Heart right ventricle (tissue), 16 donors: ENCODE data around the gene PSKH1. TPM values are rescaled to one million over a fixed set of nuclear protein-coding genes. Genes with fewer than 3 reads are reported as not detected.

Experiments
- ATAC-seq, 8 donors: fragments of 200-7000 bp; cut with Tn5 transposase; one replicate each; pipeline ENCODE4 v1.9.1; 2020; ENCODE audit warnings: mild to moderate bottlenecking in 8 of 8, moderate library complexity in 8 of 8, moderate number of reproducible peaks in 1 of 8
- DNase-seq, 2 donors: peaks; one replicate each; pipeline ENCODE4 v3.0.0-alpha.2; 2020
- H3K27ac ChIP-seq, 10 donors: fragments of 200-600 bp; sonication (generic) in 2 of 10; one replicate each; pipeline versions ENCODE4 v1.5.0 to v1.8.0; 2020 to 2022; ENCODE audit warnings: mild to moderate bottlenecking in 3 of 10
- H3K27me3 ChIP-seq, 7 donors: fragments of 200-600 bp; one replicate each; pipeline ENCODE4 v1.8.0; 2021 to 2022; ENCODE audit warnings: mild to moderate bottlenecking in 2 of 7
- H3K36me3 ChIP-seq, 9 donors: fragments of 200-600 bp; sonication (generic) in 1 of 9; one replicate each; pipeline versions ENCODE4 v1.5.0 to v1.8.0; 2020 to 2022; ENCODE audit warnings: mild to moderate bottlenecking in 2 of 9
- H3K4me1 ChIP-seq, 9 donors: fragments of 200-600 bp; sonication (generic) in 1 of 9; one replicate each; pipeline versions ENCODE4 v1.5.0 to v1.8.0; 2020 to 2022; ENCODE audit warnings: mild to moderate bottlenecking in 4 of 9
- H3K4me3 ChIP-seq, 10 donors: fragments of 200-600 bp; sonication (generic) in 2 of 10; one replicate each; pipeline versions ENCODE4 v1.5.0 to v1.8.0; 2020 to 2022; ENCODE audit warnings: mild to moderate bottlenecking in 7 of 10, moderate library complexity in 2 of 10
- H3K9me3 ChIP-seq, 11 donors: fragments of 200-600 bp in 10 of 11; sonication (generic) in 2 of 11; one replicate each; pipeline versions ENCODE4 v1.5.0 to v1.8.0; 2013 to 2022; ENCODE audit warnings: mild to moderate bottlenecking in 2 of 11, control low read depth in 1 of 11, moderate library complexity in 1 of 11
- CTCF ChIP-seq, 9 donors: fragments of 200-600 bp; sonication (generic) in 2 of 9; IDR thresholded peaks; one replicate each; pipeline versions ENCODE4 v1.5.0 to v1.8.0; 2021 to 2022; ENCODE audit warnings: antibody characterized with exemption in 9 of 9, mild to moderate bottlenecking in 5 of 9, moderate library complexity in 1 of 9
- WGBS, 2 donors: extraction: QIAGEN DNeasy Blood & Tissue Kit; methylation state at CpG; one replicate each; pipeline ENCODE4 v1.1.7; 2013; ENCODE audit warnings: inconsistent platforms in 1 of 2; 5-methylcytosine and 5-hydroxymethylcytosine counted together
- intact Hi-C, 10 donors: fragments of 100-400 bp; cut with DNase I; formaldehyde crosslinking; loops; one replicate each; pipeline versions ENCODE4 v1.11.1 to v1.14.2; 2022
- polyA plus RNA-seq, 2 donors: library from polyadenylated mRNA; stranded (reverse); fragments of 200-250 nt; gene quantifications; one replicate each; pipeline ENCODE4 v1.2.3, GENCODE V29; 2013
- total RNA-seq, 10 donors: library from RNA; stranded (reverse); fragmentation: NEBNext Ultra II Directional in 3 of 10; extraction: Animal tissue kit (Norgen Biotek cat#: 25700) in 3 of 10; gene quantifications; one replicate each; pipeline versions ENCODE4 v1.2.1 to v1.2.4, GENCODE V29; 2021 to 2023
- donor health status: Arrhythmogenic right ventricular cardiomyopathy.
- donor health status: ischemic (EF 13 %, LVEDD 7.1; RV severe dilation, severe dysfunction).
- donor health status: healthy with polysubstance abuse.
- donor health status: DM: no; HTN: yes; CAD: no.
- donor health status: DM: no; HTN: no; CAD: no.
- donor health status: ischemic (EF 25% LVEDD 6.9; RV normal size, moderate dysfunction).
- donor health status: ischemic (EF 25% LVEDD 5.7; RV mildly dilated, moderate dysfunction).
- donor health status: healthy.
- donor health status: DM: yes; HTN: yes; CAD: no.
- donor health status: Ischemic cardiomyopathy.
- donor health status: ischemic (EF 35%, LVEDD 5.7; RV mildly dilated, moderate dysfunction).
- donor health status: nonischemic (EF 11% LVEDD 7.7; RV severe dilation, severe dysfunction).
- donor health status: DM: yes; HTN: yes; CAD: no.
- donor health status: PGD.
- donor health status: ischemic (EF 29% LVEDD 5.4; RV normal size, mild dysfunction).
- donor health status: nonischemic (EF 23%, LVEDD 6.1; RV moderate dilation, normal function).

The PSKH1 gene
- total and polyA plus RNA-seq, 12 donors: 15.7 to 24.5 (median 20.5) TPM

- intact Hi-C loops: loop anchor here in 3 of 10 donors (2.0 to 10.0 kb wide), 5 partner anchors 17 to 321 kb away; partner anchors contain the start of genes EDC4 (in 1 of the 3), RANBP10 (in 1 of the 3), RIPOR1 (in 1 of the 3) and TSNAXIP1 (in 1 of the 3)
These were observed 47.6 kb upstream of the PSKH1 start for GRCh38 chr16:67845291-67846062.

GRCh38 chr16:67846063-67846319 is 47.1 kb upstream of the PSKH1 start:
- TF ChIP-seq CTCF (IDR thresholded peaks at IDR 0.05): no peak
- peaks cover 0 to 6% (median 0%) of the 10 kb centered on the region in 9 donors for H3K36me3 ChIP-seq
- H3K4me3 ChIP-seq: peak overlapping the region; percentile 55 to 100 (median 96)
- peaks cover 21 to 69% (median 60%) of the 10 kb centered on the region in 9 donors for H3K4me1 ChIP-seq
- intact Hi-C loops: loop anchor here in 3 of 10 donors (2.0 to 10.0 kb wide), 5 partner anchors 17 to 321 kb away; partner anchors contain the start of genes EDC4 (in 1 of the 3), RANBP10 (in 1 of the 3), RIPOR1 (in 1 of the 3) and TSNAXIP1 (in 1 of the 3)
- H3K27me3 ChIP-seq: no peaks in the 10 kb centered on the region
- no peak for ATAC-seq
- no peak for DNase-seq
- no peaks in the 10 kb centered on the region for H3K9me3 ChIP-seq
- 8 to 27% methylated on average over 2 of the region's 2 CpGs for WGBS, 2 donors
- H3K27ac ChIP-seq: peak overlapping the region; percentile 90 to 100 (median 97)

More at GRCh38 chr16:67845291-67846062, 47.6 kb upstream of the PSKH1 start:
- no peak for DNase-seq
- Histone ChIP-seq H3K4me1 (peaks cover 21 to 69% (median 60%) of the 10 kb centered on the region in 9 donors), H3K27me3 (no peaks in the 10 kb centered on the region), H3K9me3 (no peaks in the 10 kb centered on the region), H3K27ac (peak overlapping the region; percentile 90 to 100 (median 97)), H3K36me3 (peaks cover 0 to 3% (median 0%) of the 10 kb centered on the region in 9 donors), H3K4me3 (peak overlapping the region in 9 of 10 donors; percentile 83 to 100 (median 99))
- ATAC-seq: no peak
- no peak for TF ChIP-seq CTCF (IDR thresholded peaks at IDR 0.05)
- WGBS, 2 donors: 57 to 60% methylated on average over 5 of the region's 5 CpGs

- DNase-seq (peak; percentile 96 to 97), ATAC-seq (peak; percentile 84 to 93 (median 89))
- H3K4me3 ChIP-seq: peak within 1 kb of the TSS; percentile 55 to 100 (median 96)
- no peaks in the 10 kb centered on the region for H3K9me3 ChIP-seq
- intact Hi-C loops: loop anchor here in 3 of 10 donors (2.0 to 10.0 kb wide), 5 partner anchors 16 to 322 kb away; partner anchors contain the start of genes EDC4 (in 1 of the 3), RANBP10 (in 1 of the 3), RIPOR1 (in 1 of the 3) and TSNAXIP1 (in 1 of the 3)
- H3K27me3 ChIP-seq: no peaks in the 10 kb centered on the region
- H3K4me1 ChIP-seq: peaks cover 21 to 64% (median 57%) of the 10 kb centered on the region in 9 donors
- peak within 1 kb of the TSS; percentile 90 to 100 (median 97) for H3K27ac ChIP-seq
- TF ChIP-seq CTCF (IDR thresholded peaks at IDR 0.05): no peak
- H3K36me3 ChIP-seq: peaks cover 0 to 6% (median 0%) of the 10 kb centered on the region in 9 donors
- 1% methylated on average over 48 to 57 of the region's 57 CpGs for WGBS, 2 donors
These were observed 46.6 kb upstream of the PSKH1 start, which contains the start of gene NUTF2 for GRCh38 chr16:67846320-67847063. TSS of gene NUTF2 (plus strand) at chr16:67846933. CDS start at chr16:67865131, 18,198 bp downstream.
